Measurements from ENCODE around the gene MTRF1.

Gene MTRF1

GRCh38 chr13:41276824-41277223 lies 13.4 kb upstream of the MTRF1 start:
- TF ChIP-seq POLR2A (IDR thresholded peaks at IDR 0.05; ENCODE audit: low read depth, low read length) (no peak), TAF1 (IDR thresholded peaks at IDR 0.05; ENCODE audit: borderline replicate concordance, low read depth, low read length) (no peak), POLR2AphosphoS5 (IDR thresholded peaks at IDR 0.05; ENCODE audit: low read depth, low read length) (no peak)
- DNase-seq (ENCODE audit: insufficient read length) = no peak
- no peak for FAIRE-seq

GRCh38 chr13:41274881-41275280 lies 11.5 kb upstream of the MTRF1 start:
- no peak for DNase-seq (ENCODE audit: insufficient read length)
- TF ChIP-seq POLR2AphosphoS5 (IDR thresholded peaks at IDR 0.05; ENCODE audit: low read depth, low read length) (no peak), TAF1 (IDR thresholded peaks at IDR 0.05; ENCODE audit: borderline replicate concordance, low read depth, low read length) (no peak), POLR2A (IDR thresholded peaks at IDR 0.05; ENCODE audit: low read depth, low read length) (no peak)
- no peak for FAIRE-seq

GRCh38 chr13:41273831-41274441 lies 10.6 kb upstream of the MTRF1 start:
- TF ChIP-seq POLR2A (IDR thresholded peaks at IDR 0.05; ENCODE audit: low read depth, low read length) (no peak), TAF1 (IDR thresholded peaks at IDR 0.05; ENCODE audit: borderline replicate concordance, low read depth, low read length) (no peak), POLR2AphosphoS5 (IDR thresholded peaks at IDR 0.05; ENCODE audit: low read depth, low read length) (no peak)
- DNase-seq (ENCODE audit: insufficient read length) (no peak), FAIRE-seq (no peak)

GRCh38 chr13:41271456-41272285 lies 8.3 kb upstream of the MTRF1 start:
- no peak for TF ChIP-seq POLR2AphosphoS5 (IDR thresholded peaks at IDR 0.05; ENCODE audit: low read depth, low read length)
- TF ChIP-seq TAF1 (IDR thresholded peaks at IDR 0.05; ENCODE audit: borderline replicate concordance, low read depth, low read length) = no peak
- TF ChIP-seq POLR2A (IDR thresholded peaks at IDR 0.05; ENCODE audit: low read depth, low read length) = no peak
- FAIRE-seq (no peak), DNase-seq (ENCODE audit: insufficient read length) (no peak)

GRCh38 chr13:41268764-41269163 lies 5.4 kb upstream of the MTRF1 start:
- FAIRE-seq = no peak
- no peak for TF ChIP-seq POLR2A (IDR thresholded peaks at IDR 0.05; ENCODE audit: low read depth, low read length)
- no peak for TF ChIP-seq TAF1 (IDR thresholded peaks at IDR 0.05; ENCODE audit: borderline replicate concordance, low read depth, low read length)
- no peak for DNase-seq (ENCODE audit: insufficient read length)

- FAIRE-seq (no peak), DNase-seq (ENCODE audit: insufficient read length) (no peak)
- TF ChIP-seq POLR2AphosphoS5 (IDR thresholded peaks at IDR 0.05; ENCODE audit: low read depth, low read length) = no peak
- no peak for TF ChIP-seq TAF1 (IDR thresholded peaks at IDR 0.05; ENCODE audit: borderline replicate concordance, low read depth, low read length)
- no peak for TF ChIP-seq POLR2A (IDR thresholded peaks at IDR 0.05; ENCODE audit: low read depth, low read length)
These were observed 3.7 kb upstream of the MTRF1 start for GRCh38 chr13:41267106-41267505.

- TF ChIP-seq POLR2AphosphoS5 (IDR thresholded peaks at IDR 0.05; ENCODE audit: low read depth, low read length) (no peak), POLR2A (IDR thresholded peaks at IDR 0.05; ENCODE audit: low read depth, low read length) (no peak), TAF1 (IDR thresholded peaks at IDR 0.05; ENCODE audit: borderline replicate concordance, low read depth, low read length) (no peak)
- DNase-seq (ENCODE audit: insufficient read length) (no peak), FAIRE-seq (no peak)
These were observed 3.4 kb downstream of the MTRF1 start for GRCh38 chr13:41259875-41260501.

- TF ChIP-seq POLR2AphosphoS5 (IDR thresholded peaks at IDR 0.05; ENCODE audit: low read depth, low read length) (no peak), TAF1 (IDR thresholded peaks at IDR 0.05; ENCODE audit: borderline replicate concordance, low read depth, low read length) (no peak), POLR2A (IDR thresholded peaks at IDR 0.05; ENCODE audit: low read depth, low read length) (no peak)
- FAIRE-seq (no peak), DNase-seq (ENCODE audit: insufficient read length) (no peak)
These were observed 5.8 kb downstream of the MTRF1 start for GRCh38 chr13:41257535-41257934.

- DNase-seq (ENCODE audit: insufficient read length) = no peak
- TF ChIP-seq POLR2A (IDR thresholded peaks at IDR 0.05; ENCODE audit: low read depth, low read length) (no peak), POLR2AphosphoS5 (IDR thresholded peaks at IDR 0.05; ENCODE audit: low read depth, low read length) (no peak), TAF1 (IDR thresholded peaks at IDR 0.05; ENCODE audit: borderline replicate concordance, low read depth, low read length) (no peak)
- FAIRE-seq = no peak
These were observed 8.5 kb downstream of the MTRF1 start for GRCh38 chr13:41254902-41255301.

GRCh38 chr13:41250993-41251392 lies 12.4 kb downstream of the MTRF1 start:
- TF ChIP-seq POLR2A (IDR thresholded peaks at IDR 0.05; ENCODE audit: low read depth, low read length) (no peak), POLR2AphosphoS5 (IDR thresholded peaks at IDR 0.05; ENCODE audit: low read depth, low read length) (no peak), TAF1 (IDR thresholded peaks at IDR 0.05; ENCODE audit: borderline replicate concordance, low read depth, low read length) (no peak)
- FAIRE-seq (no peak), DNase-seq (ENCODE audit: insufficient read length) (no peak)

- no peak for FAIRE-seq
- no peak for TF ChIP-seq TAF1 (IDR thresholded peaks at IDR 0.05; ENCODE audit: borderline replicate concordance, low read depth, low read length)
- TF ChIP-seq POLR2AphosphoS5 (IDR thresholded peaks at IDR 0.05; ENCODE audit: low read depth, low read length) = no peak
- no peak for DNase-seq (ENCODE audit: insufficient read length)
These were observed 16.3 kb downstream of the MTRF1 start for GRCh38 chr13:41246969-41247680.

Data from GM12892 (cell line).